ENCODE measurements around the gene ASCL2. TPM values are rescaled to one million over a fixed set of nuclear protein-coding genes. Genes with fewer than 3 reads are reported as not detected.

ASCL2 gene
- total and polyA plus RNA-seq, 12 donors, result 0.15 to 2.7 (median 0.25) TPM; not detected in 4

- Histone ChIP-seq H3K27me3 (no peaks in the 10 kb centered on the region), H3K36me3 (no peaks in the 10 kb centered on the region), H3K27ac (peak overlapping the region in 8 of 10 donors; percentile 13 to 96 (median 46)), H3K4me3 (no peak overlapping the region), H3K4me1 (peaks cover 21 to 62% (median 46%) of the 10 kb centered on the region in 9 donors), H3K9me3 (no peaks in the 10 kb centered on the region)
- DNase-seq (no peak), ATAC-seq (no peak)
- whole genome bisulfite sequencing, 2 donors, result 87 to 94% methylated on average over 23 of the region's 23 CpGs
- no peak for TF ChIP-seq CTCF (IDR thresholded peaks at IDR 0.05)
- intact Hi-C loops (cut with DNase I), result loop anchor here (5.0 to 10.0 kb wide), 12 partner anchors 67 to 587 kb away; partner anchors contain the start of genes TSSC4 (in 3 of the 10), CD81 (in 2 of the 10) and CDKN1C (in 1 of the 10)
Observed at GRCh38 chr11:2307501-2308331, 37.3 kb upstream of the ASCL2 start.

GRCh38 chr11:2306877-2307500 lies 36.6 kb upstream of the ASCL2 start:
- no peak for TF ChIP-seq CTCF (IDR thresholded peaks at IDR 0.05)
- Histone ChIP-seq H3K9me3 (no peaks in the 10 kb centered on the region), H3K4me3 (no peak overlapping the region), H3K27me3 (no peaks in the 10 kb centered on the region), H3K4me1 (peaks cover 21 to 55% (median 39%) of the 10 kb centered on the region in 9 donors), H3K36me3 (no peaks in the 10 kb centered on the region), H3K27ac (peak overlapping the region in 8 of 10 donors; percentile 36 to 96 (median 52))
- WGBS, 2 donors, result 66 to 72% methylated on average over 14 of the region's 14 CpGs
- ATAC-seq (no peak), DNase-seq (no peak)
- intact Hi-C loops (cut with DNase I), result loop anchor here (1.0 to 10.0 kb wide), 13 partner anchors 68 to 588 kb away; partner anchors contain the start of genes TSSC4 (in 3 of the 10), CD81 (in 2 of the 10) and CDKN1C (in 1 of the 10)

- no peak for TF ChIP-seq CTCF (IDR thresholded peaks at IDR 0.05)
- H3K4me1 ChIP-seq, result peaks cover 21 to 54% (median 38%) of the 10 kb centered on the region in 9 donors
- intact Hi-C loops (cut with DNase I), result loop anchor here (1.0 to 10.0 kb wide), 13 partner anchors 68 to 588 kb away; partner anchors contain the start of genes TSSC4 (in 3 of the 10), CD81 (in 2 of the 10) and CDKN1C (in 1 of the 10)
- no peaks in the 10 kb centered on the region for H3K36me3 ChIP-seq
- H3K4me3 ChIP-seq, result peak overlapping the region in 2 of 10 donors; percentile 16 to 26
- peak in 1 of 8 donors; percentile 17 for ATAC-seq
- H3K27ac ChIP-seq, result peak overlapping the region; percentile 61 to 96 (median 81)
- H3K27me3 ChIP-seq, result no peaks in the 10 kb centered on the region
- DNase-seq, result peak; percentile 79 to 83
- 19 to 21% methylated on average over 4 of the region's 4 CpGs for WGBS, 2 donors
- H3K9me3 ChIP-seq, result no peaks in the 10 kb centered on the region
Observed at GRCh38 chr11:2306452-2306823, 36.0 kb upstream of the ASCL2 start.

- 27 to 36% methylated on average over 12 of the region's 12 CpGs for WGBS, 2 donors
- Histone ChIP-seq H3K4me1 (peaks cover 21 to 58% (median 38%) of the 10 kb centered on the region in 9 donors), H3K27me3 (no peaks in the 10 kb centered on the region), H3K27ac (peak overlapping the region; percentile 61 to 96 (median 90)), H3K36me3 (no peaks in the 10 kb centered on the region), H3K4me3 (peak overlapping the region in 4 of 10 donors; percentile 20 to 34 (median 30)), H3K9me3 (no peaks in the 10 kb centered on the region)
- ATAC-seq (no peak), DNase-seq (no peak)
- TF ChIP-seq CTCF (IDR thresholded peaks at IDR 0.05), result no peak
- intact Hi-C loops (cut with DNase I), result loop anchor here (1.0 to 10.0 kb wide), 17 partner anchors 69 to 589 kb away; partner anchors contain the start of genes TSSC4 (in 3 of the 10), CD81 (in 2 of the 10) and CDKN1C (in 1 of the 10)
Observed at GRCh38 chr11:2305788-2306451, 35.5 kb upstream of the ASCL2 start.
